ENCODE data around the gene CYP2J2. TPM values are rescaled to one million over a fixed set of nuclear protein-coding genes. Genes with fewer than 3 reads are reported as not detected.
A peak's percentile ranks its signal among the peaks of the same experiment; 100 is the strongest.
"Not testable (repeated sequence)": the region's sequence is repeated elsewhere in the genome, so short reads cannot be mapped to it uniquely, and the experiment has no call there.

Gene CYP2J2
- 100 to 1,000 TPM; 100 to 243 TPM for total RNA-seq

GRCh38 chr1:59926381-59927123 is at the start of gene CYP2J2:
TSS of gene CYP2J2 (minus strand) at chr1:59926773. CDS start at chr1:59926746, 27 bp downstream.
- no peak for DNase-seq (ENCODE audit: low spot score)
- TF ChIP-seq CTCF (IDR thresholded peaks at IDR 0.05), result no peak
- H3K27ac ChIP-seq, result peak within 1 kb of the TSS; percentile 87 to 90
- H3K36me3 ChIP-seq, result no peaks in the 10 kb centered on the region
- peaks cover 0 to 19% of the 10 kb centered on the region in 2 donors for H3K9me3 ChIP-seq
- H3K4me3 ChIP-seq, result peak within 1 kb of the TSS; percentile 59 to 64
- H3K27me3 ChIP-seq, result no peaks in the 10 kb centered on the region
- H3K4me1 ChIP-seq, result peaks cover 0 to 10% of the 10 kb centered on the region in 2 donors

- H3K4me3 ChIP-seq, result no peak overlapping the region
- no peak for TF ChIP-seq CTCF (IDR thresholded peaks at IDR 0.05)
- H3K4me1 ChIP-seq, result peaks cover 0 to 7% of the 10 kb centered on the region in 2 donors
- H3K9me3 ChIP-seq, result no peaks in the 10 kb centered on the region
- no peaks in the 10 kb centered on the region for H3K36me3 ChIP-seq
- no peaks in the 10 kb centered on the region for H3K27me3 ChIP-seq
- no peak for DNase-seq (ENCODE audit: low spot score)
- no peak overlapping the region for H3K27ac ChIP-seq
These were observed 47.1 kb upstream of the CYP2J2 start for GRCh38 chr1:59973719-59974118.

GRCh38 chr1:59972216-59972927 is 45.8 kb upstream of the CYP2J2 start:
- no peak overlapping the region for H3K4me3 ChIP-seq
- H3K27me3 ChIP-seq, result no peaks in the 10 kb centered on the region
- peaks cover 0 to 7% of the 10 kb centered on the region in 2 donors for H3K4me1 ChIP-seq
- no peaks in the 10 kb centered on the region for H3K9me3 ChIP-seq
- DNase-seq (ENCODE audit: low spot score), result no peak
- no peak overlapping the region for H3K27ac ChIP-seq
- H3K36me3 ChIP-seq, result no peaks in the 10 kb centered on the region
- no peak for TF ChIP-seq CTCF (IDR thresholded peaks at IDR 0.05)

- Histone ChIP-seq H3K27me3 (no peaks in the 10 kb centered on the region), H3K9me3 (no peaks in the 10 kb centered on the region), H3K36me3 (no peaks in the 10 kb centered on the region), H3K4me3 (no peak overlapping the region), H3K4me1 (peaks cover 0 to 7% of the 10 kb centered on the region in 2 donors), H3K27ac (no peak overlapping the region)
- DNase-seq (ENCODE audit: low spot score), result peak; percentile 69
- peak; percentile 79 to 93 for TF ChIP-seq CTCF (IDR thresholded peaks at IDR 0.05)
These were observed 44.9 kb upstream of the CYP2J2 start for GRCh38 chr1:59971464-59971911.

- not testable (repeated sequence) for DNase-seq (ENCODE audit: low spot score); H3K27me3 ChIP-seq
These were observed 43.1 kb upstream of the CYP2J2 start for GRCh38 chr1:59969542-59970175.

GRCh38 chr1:59968746-59969145 is 42.2 kb upstream of the CYP2J2 start:
- not testable (repeated sequence) for DNase-seq (ENCODE audit: low spot score); H3K36me3 ChIP-seq; H3K4me1 ChIP-seq; H3K27ac ChIP-seq; H3K4me3 ChIP-seq; H3K27me3 ChIP-seq; H3K9me3 ChIP-seq

More at GRCh38 chr1:59969542-59970175, 43.1 kb upstream of the CYP2J2 start:
- not testable (repeated sequence) for H3K4me1 ChIP-seq, H3K4me3 ChIP-seq, H3K36me3 ChIP-seq, H3K27ac ChIP-seq, H3K9me3 ChIP-seq

All from right atrium auricular region (tissue), 2 donors.